ENCODE results near the gene KCTD13. TPM values are rescaled to one million over a fixed set of nuclear protein-coding genes. Genes with fewer than 3 reads are reported as not detected.

The KCTD13 gene
- total RNA-seq, 1 experiment from 2014 or later: 40.7 TPM

- ChIA-PET RAD21 (ENCODE audit: low non-redundant PET in 1 of 2, low total read pairs in 2 of 2, uncharacterized antibody in 2 of 2, unreplicated experiment in 2 of 2) (no interaction called here), CTCF (interaction anchor here (0.6 kb wide), 1 partner anchor 144 kb away, joined by 3 read pairs; no protein-coding TSS in a partner anchor)
These were observed 33.3 kb upstream of the KCTD13 start for GRCh38 chr16:29959293-29959692.

GRCh38 chr16:29958756-29959155 is 32.7 kb upstream of the KCTD13 start:
- H4K20me1 ChIP-seq (ENCODE audit: insufficient read depth): no peaks in the 10 kb centered on the region
- H3K79me2 ChIP-seq (ENCODE audit: insufficient read depth, low read length): no peaks in the 10 kb centered on the region
- BruUV-seq (replicated peaks): no TSS peak
- DNase-seq (ENCODE audit: low read depth, low spot score): no peak
- H2AFZ ChIP-seq (ENCODE audit: low read depth, low read length, poor library complexity, severe bottlenecking): no peak overlapping the region
- TF ChIP-seq EZH2phosphoT487 (IDR thresholded peaks at IDR 0.05; ENCODE audit: borderline replicate concordance): no peak
- no peak for TF ChIP-seq TCF7L2 (IDR thresholded peaks at IDR 0.05; ENCODE audit: borderline replicate concordance, extremely low read depth, insufficient read depth, insufficient read length)
- no peak for TF ChIP-seq YY1 (IDR thresholded peaks at IDR 0.05; ENCODE audit: extremely low read depth, insufficient replicate concordance, low read depth, low read length)
- no peak for TF ChIP-seq ATF3 (IDR thresholded peaks at IDR 0.05)
- no peaks in the 10 kb centered on the region for H3K36me3 ChIP-seq (ENCODE audit: control insufficient read depth in 1 of 2, insufficient read depth in 2 of 2, low read length in 2 of 2)
- no peaks in the 10 kb centered on the region for H3K9me3 ChIP-seq (ENCODE audit: control insufficient read depth in 1 of 2, insufficient read depth in 1 of 2, low read depth in 1 of 2, low read length in 2 of 2)
- H3K9ac ChIP-seq (ENCODE audit: low read length): no peak overlapping the region
- no peak overlapping the region for H3K27ac ChIP-seq (ENCODE audit: low read depth, low read length)
- ChIA-PET POLR2A (no interaction called here), CTCF (interaction anchor here (0.7 kb wide), 1 partner anchor 44 kb away, joined by 3 read pairs; no protein-coding TSS in a partner anchor), RAD21 (ENCODE audit: low non-redundant PET in 1 of 2, low total read pairs in 2 of 2, uncharacterized antibody in 2 of 2, unreplicated experiment in 2 of 2) (no interaction called here)
- H3K4me2 ChIP-seq (ENCODE audit: low read length): no peak overlapping the region
- no peaks in the 10 kb centered on the region for H3K9me2 ChIP-seq (ENCODE audit: insufficient read depth)
- H3K27me3 ChIP-seq (ENCODE audit: insufficient read depth, low read length): no peaks in the 10 kb centered on the region
- no peak for ATAC-seq
- H3K4me3 ChIP-seq (replicated peaks in 1 of 2; ENCODE audit: low read depth in 1 of 2, low read length in 2 of 2): no peak overlapping the region
- intact Hi-C loops (cut with micrococcal nuclease): no loop called here
- H3K4me1 ChIP-seq (ENCODE audit: control insufficient read depth in 1 of 2, insufficient read depth in 2 of 2, low read length in 2 of 2): peaks cover 11 to 24% of the 10 kb centered on the region in 2 experiments

More at GRCh38 chr16:29959293-29959692, 33.3 kb upstream of the KCTD13 start:
- ATAC-seq (no peak), DNase-seq (ENCODE audit: low read depth, low spot score) (no peak)
- Histone ChIP-seq H3K9me2 (ENCODE audit: insufficient read depth) (no peaks in the 10 kb centered on the region), H3K27me3 (ENCODE audit: insufficient read depth, low read length) (no peaks in the 10 kb centered on the region), H3K36me3 (ENCODE audit: control insufficient read depth in 1 of 2, insufficient read depth in 2 of 2, low read length in 2 of 2) (no peaks in the 10 kb centered on the region), H3K4me1 (ENCODE audit: control insufficient read depth in 1 of 2, insufficient read depth in 2 of 2, low read length in 2 of 2) (peaks cover 11 to 24% of the 10 kb centered on the region in 2 experiments), H4K20me1 (ENCODE audit: insufficient read depth) (no peaks in the 10 kb centered on the region), H3K9ac (ENCODE audit: low read length) (no peak overlapping the region), H3K4me2 (ENCODE audit: low read length) (no peak overlapping the region), H3K27ac (ENCODE audit: low read depth, low read length) (no peak overlapping the region), H3K79me2 (ENCODE audit: insufficient read depth, low read length) (no peaks in the 10 kb centered on the region), H3K9me3 (ENCODE audit: control insufficient read depth in 1 of 2, insufficient read depth in 1 of 2, low read depth in 1 of 2, low read length in 2 of 2) (no peaks in the 10 kb centered on the region), H2AFZ (ENCODE audit: low read depth, low read length, poor library complexity, severe bottlenecking) (no peak overlapping the region), H3K4me3 (replicated peaks in 1 of 2; ENCODE audit: low read depth in 1 of 2, low read length in 2 of 2) (no peak overlapping the region)
- no peak for TF ChIP-seq SP1 (IDR thresholded peaks at IDR 0.05; ENCODE audit: low read depth)
- no TSS peak for BruUV-seq (replicated peaks)
- intact Hi-C loops (cut with micrococcal nuclease): no loop called here
- POLR2A ChIA-PET: no interaction called here

Measured in HCT116 (cell line).